Stimulated activated CD8-positive, alpha-beta memory T cell treated with anti-CD3 and anti-CD28 coated beads, Interleukin-12 subunit alpha, Interleukin-12 subunit beta, amount 100 ng/mL, for 24 hours (primary cell): Measurements from ENCODE around the gene ST3GAL4.

ENCODE experiments used
- DNase-seq: peaks from one replicate; pipeline ENCODE4 v3.0.0-alpha.2; 2020; ENCODE audit errors: extremely low read depth

The ST3GAL4 gene

DNA sequence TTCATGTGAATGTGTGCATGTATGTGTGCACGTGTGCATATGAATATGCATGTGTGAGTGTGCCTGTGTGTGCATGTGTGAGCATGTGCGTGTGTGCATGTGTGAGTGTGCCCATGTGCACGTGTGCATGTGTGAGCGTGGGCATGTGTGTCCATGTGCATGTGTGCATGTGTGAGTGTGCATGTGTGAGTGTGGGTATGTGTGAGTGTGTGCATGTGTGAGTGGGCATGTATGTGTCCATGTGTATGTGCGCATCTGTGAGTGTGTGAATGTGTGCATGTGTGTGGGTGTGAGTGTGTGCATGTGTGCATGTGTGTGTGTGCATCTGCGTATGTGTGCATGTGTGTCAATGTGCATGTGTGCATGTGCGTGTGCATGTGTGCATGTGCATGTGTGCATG is 94.7 kb downstream of the ST3GAL4 start:
- DNase-seq: no peak

DNA sequence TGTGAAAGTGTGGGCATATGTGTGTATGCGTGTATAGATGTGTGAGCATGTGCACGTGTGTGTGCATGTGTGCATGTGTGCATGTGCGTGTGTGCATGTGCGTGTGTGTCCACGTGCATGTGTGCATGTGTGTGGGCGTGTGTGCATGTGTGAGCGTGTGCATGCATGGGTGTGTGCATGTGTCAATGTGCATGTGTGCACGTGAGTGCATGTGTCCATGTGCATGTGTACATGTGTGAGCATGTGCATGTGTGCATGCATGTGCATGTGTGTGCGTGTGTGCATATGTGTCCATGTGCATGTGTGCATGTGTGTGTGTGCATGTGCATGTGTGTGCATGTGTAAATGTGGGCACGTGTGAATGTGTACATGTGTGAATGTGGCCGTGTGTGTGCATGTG is 95.3 kb downstream of the ST3GAL4 start:
- no peak for DNase-seq

DNA sequence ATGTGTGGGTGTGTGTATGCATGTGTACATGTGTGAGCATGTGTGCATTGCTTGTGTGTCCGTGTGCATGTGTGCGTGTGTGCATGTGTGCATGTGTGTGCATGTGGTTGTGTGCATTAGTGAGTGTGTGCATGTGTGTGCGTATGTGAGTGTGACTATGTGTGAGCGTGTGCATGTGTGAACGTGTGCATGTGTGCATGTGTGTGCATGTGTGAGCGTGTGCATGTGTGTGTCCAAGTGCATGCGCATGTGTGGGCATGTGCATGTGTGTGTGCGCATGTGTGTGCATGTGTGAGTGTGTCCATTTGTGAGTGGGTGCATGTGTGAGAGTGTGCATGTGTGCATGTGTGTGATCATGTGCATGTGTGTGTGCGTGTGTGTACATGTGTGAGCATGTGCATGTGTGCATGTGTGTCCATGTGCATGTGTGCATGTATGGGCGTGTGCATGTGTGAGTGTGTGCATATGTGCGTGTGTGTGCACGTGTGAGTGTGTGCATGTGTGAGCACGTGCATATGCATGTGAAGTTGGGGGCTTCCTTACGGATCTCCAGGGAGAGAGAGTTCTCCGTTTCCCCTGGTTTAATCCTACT is 95.8 kb downstream of the ST3GAL4 start:
- no peak for DNase-seq

GRCh38 chr11:126452241-126453101 is 97.0 kb downstream of the ST3GAL4 start:
- DNase-seq: no peak

DNA sequence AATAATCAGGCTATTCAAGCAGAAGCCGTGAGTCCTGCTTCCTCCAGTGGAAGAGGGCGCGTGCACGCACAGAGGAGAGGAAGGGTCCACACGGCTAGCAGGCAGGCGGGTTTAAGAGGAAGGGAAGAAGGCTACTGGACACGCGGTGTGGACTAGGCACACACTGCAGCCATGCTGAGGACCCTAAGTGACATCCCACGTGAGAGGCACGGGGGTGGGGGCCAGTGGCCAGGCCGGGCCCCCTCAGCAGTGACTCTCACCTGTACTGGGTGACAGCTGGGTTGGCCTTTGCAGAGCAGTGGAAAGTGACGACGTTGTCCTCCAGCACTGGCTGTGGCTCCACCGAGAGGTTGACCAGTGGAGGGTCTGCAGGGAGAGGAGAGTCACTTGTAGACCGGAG is 100.6 kb downstream of the ST3GAL4 start:
- no peak for DNase-seq

DNA sequence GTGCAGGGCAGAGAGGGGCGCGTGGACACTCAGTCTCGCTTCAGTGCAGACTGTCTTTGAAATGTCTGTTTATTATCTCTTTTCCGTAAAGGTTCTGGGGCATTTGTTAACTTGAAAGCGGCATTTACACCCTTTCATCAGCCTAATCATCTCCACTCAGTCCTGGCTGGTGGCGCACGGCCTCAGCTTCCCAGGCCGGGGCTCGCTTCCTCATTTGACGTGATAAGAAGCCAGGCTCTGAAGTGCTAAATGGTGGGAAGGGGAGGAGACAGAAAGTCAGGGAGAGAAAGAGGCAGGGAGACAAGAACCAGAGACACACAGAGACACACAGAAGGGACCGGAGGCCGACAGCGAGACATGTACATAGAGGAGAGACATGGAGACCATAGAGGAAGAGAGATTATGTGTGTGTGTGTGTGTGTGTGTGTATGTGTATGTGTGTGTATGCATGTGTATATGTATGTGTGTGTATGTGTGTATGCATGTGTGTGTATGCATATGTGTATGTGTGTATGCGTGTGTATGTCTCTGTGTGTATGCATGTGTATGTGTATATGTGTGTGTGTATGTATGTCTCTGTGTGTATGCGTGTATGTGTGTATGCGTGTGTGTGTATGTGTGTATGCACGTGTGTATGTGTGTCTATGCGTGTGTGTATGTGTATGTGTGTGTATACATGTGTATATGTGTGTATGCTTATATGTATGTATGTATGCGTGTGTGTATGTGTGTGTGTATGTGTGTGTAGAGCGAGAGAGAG is 101.5 kb downstream of the ST3GAL4 start:
- DNase-seq: no peak

- no peak for DNase-seq
These were observed 102.3 kb downstream of the ST3GAL4 start for GRCh38 chr11:126457817-126458216.

DNA sequence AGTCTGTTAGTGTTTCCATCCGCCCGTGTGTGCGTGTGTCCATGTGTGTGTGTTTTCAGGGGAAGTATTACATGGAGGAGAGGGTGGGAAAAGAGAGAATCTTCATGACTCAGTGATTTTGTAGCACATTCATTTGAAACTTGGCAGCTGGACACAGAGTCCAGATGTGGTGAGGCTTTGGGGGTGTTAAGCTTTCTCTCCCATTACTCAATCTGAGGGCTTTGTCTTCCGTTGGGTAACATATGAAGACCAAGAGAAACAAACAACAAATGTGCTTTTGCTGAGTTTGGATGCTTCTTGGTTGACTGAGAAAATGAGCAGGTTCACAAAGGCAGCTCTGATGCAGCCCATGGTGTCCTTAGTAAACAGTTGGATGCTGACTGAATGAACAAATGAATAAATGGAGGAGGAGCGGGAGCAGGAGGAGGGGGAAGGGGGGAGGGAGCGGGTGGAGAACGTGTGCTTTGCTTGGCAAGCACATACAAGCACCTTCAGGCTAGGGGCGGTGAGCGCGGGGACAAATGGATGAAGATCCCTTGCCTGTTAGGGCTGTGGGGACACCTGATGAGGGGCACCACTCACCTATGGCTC is 104.3 kb downstream of the ST3GAL4 start:
- no peak for DNase-seq

GRCh38 chr11:126460417-126461095 is 105.1 kb downstream of the ST3GAL4 start:
- DNase-seq: no peak

- no peak for DNase-seq
These were observed 105.6 kb downstream of the ST3GAL4 start for GRCh38 chr11:126461096-126461440.

GRCh38 chr11:126461996-126462395 is 106.5 kb downstream of the ST3GAL4 start:
- DNase-seq: no peak

DNA sequence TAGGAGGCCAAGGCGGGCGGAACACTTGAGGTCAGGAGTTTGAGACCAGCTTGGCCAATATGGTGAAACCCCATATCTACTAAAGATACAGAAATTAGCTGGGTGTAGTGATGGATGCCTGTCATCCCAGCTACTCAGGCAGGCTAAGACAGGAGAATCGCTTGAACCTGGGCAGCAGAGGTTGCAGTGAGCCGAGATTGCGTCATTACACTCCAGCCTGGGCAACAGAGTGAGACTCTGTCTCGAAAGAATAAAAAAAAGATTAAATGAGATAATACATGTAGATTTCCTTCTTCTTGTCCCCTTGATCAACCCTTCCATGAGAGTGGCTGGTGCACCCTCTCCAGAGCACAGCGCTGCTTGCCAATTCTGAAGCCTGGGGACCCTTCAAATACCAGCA is 106.9 kb downstream of the ST3GAL4 start:
- no peak for DNase-seq
